MCF 10A (cell line): ENCODE data around the gene RIPK3. TPM values are rescaled to one million over a fixed set of nuclear protein-coding genes. Genes with fewer than 3 reads are reported as not detected.

Source experiments
- BruUV-seq: library from RNA; stranded (reverse); fragments of 400-500 nt; replicated peaks from 2 replicates; lab custom pipeline; 2021; lab: Mats Ljungman, UMichigan
- CTCF ChIA-PET: fragments of 300-600 bp; sonication (Branson Sonifier 250); formaldehyde crosslinking; extraction: SDS; loops from one replicate; lab custom pipeline; 2021; ENCODE audit warnings: antibody characterized with exemption, inconsistent platforms; lab: Yijun Ruan, JAX
- POLR2A ChIA-PET: fragments of 300-600, 350-650 bp; sonication (Branson Sonifier 250); formaldehyde crosslinking; extraction: SDS; loops from one replicate; lab custom pipeline; 2020; ENCODE audit warnings: antibody characterized with exemption, inconsistent platforms; lab: Yijun Ruan, JAX
- DNase-seq: peaks from one replicate; pipeline ENCODE4 v3.0.0-alpha.2; 2018; ENCODE audit not compliant: unreplicated experiment
- H3K27ac Mint-ChIP-seq: one replicate; pipeline ENCODE4 v1.8.0; 2022; ENCODE audit warnings: mild to moderate bottlenecking, low read depth, mixed read lengths; ENCODE audit not compliant: unreplicated experiment
- H3K27me3 Mint-ChIP-seq: one replicate; pipeline ENCODE4 v1.8.0; 2022; ENCODE audit warnings: mixed read lengths; ENCODE audit not compliant: insufficient read depth, unreplicated experiment
- H3K36me3 Mint-ChIP-seq: one replicate; pipeline ENCODE4 v1.8.0; 2022; ENCODE audit warnings: mild to moderate bottlenecking, moderate library complexity, mixed read lengths; ENCODE audit not compliant: insufficient read depth, unreplicated experiment
- H3K4me1 Mint-ChIP-seq: one replicate; pipeline ENCODE4 v1.8.0; 2022; ENCODE audit warnings: mixed read lengths; ENCODE audit not compliant: insufficient read depth, unreplicated experiment
- H3K4me3 Mint-ChIP-seq: one replicate; pipeline ENCODE4 v1.8.0; 2022; ENCODE audit warnings: mild to moderate bottlenecking, moderate library complexity, mixed read lengths; ENCODE audit not compliant: unreplicated experiment
- H3K9me3 Mint-ChIP-seq: one replicate; pipeline ENCODE4 v1.8.0; 2022; ENCODE audit warnings: mixed read lengths; ENCODE audit not compliant: unreplicated experiment
- intact Hi-C: fragments of 100-400 bp; cut with micrococcal nuclease; formaldehyde crosslinking; loops from 2 replicates; pipeline ENCODE4 v1.14.1; 2022
- total RNA-seq: library from RNA; stranded (reverse); gene quantifications from 2 replicates; pipeline ENCODE4 v1.2.3, GENCODE V29; 2022
- TF ChIP-seq, protein P1 (sequence below): fragments of 200-600 bp; IDR thresholded peaks from one replicate; pipeline ENCODE4 v1.8.0; 2022; ENCODE audit warnings: antibody characterized with exemption, mild to moderate bottlenecking; ENCODE audit not compliant: unreplicated experiment

RIPK3 gene
- total RNA-seq, 1 experiment from 2014 or later = not detected

DNA sequence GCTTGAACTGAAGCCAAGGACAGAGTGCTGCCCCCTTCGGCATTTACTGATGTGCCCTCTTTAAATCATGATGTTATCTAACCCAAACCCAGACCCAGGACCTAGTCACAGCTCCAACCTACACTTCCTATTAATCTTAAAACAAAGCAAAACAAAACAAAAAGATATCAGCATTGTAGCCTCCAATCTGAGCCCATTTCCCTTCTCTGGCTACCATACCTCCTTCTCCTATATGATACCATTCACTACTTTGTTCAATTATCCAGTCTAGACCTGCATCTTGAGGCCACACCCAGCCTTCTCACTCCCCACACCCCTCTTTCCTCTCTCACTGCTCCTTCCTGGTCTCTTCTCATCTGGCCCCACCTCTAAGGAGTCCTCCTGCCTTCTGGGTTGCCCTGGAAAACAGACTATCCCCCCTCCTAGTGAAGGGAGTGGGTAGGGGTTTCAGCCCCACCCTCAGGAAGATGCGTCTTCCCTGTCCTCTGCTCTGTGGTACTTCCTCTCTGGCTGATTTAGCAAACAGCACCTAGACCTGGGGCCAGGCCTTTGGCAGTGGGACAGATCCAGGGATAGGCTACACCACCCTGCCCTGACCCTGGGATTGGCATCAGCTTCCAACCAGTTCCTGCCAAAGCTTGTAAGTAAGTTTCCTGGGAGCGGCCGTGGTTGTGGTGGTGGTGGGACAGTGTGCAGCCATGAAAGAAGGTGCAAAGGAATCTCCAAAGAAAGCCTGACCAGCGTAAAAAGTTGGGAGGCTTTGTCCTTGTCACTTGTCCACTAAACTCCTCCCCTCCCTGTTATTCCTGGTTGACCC is 25.2 kb downstream of the RIPK3 start:
- H3K36me3 Mint-ChIP-seq = peaks cover 16% of the 10 kb centered on the region
- no peaks in the 10 kb centered on the region for H3K9me3 Mint-ChIP-seq
- ChIA-PET POLR2A (interaction anchor here (1.4 kb wide), 1 partner anchor 16 kb away, joined by 3 read pairs; no protein-coding TSS in a partner anchor), CTCF (interaction anchor here (0.6 to 10.0 kb wide), 7 partner anchors 8 to 1704 kb away, joined by 3 to 145 read pairs (median 5); partner anchors contain the start of genes CBLN3, DHRS1, KHNYN and NOP9)
- peaks cover 29% of the 10 kb centered on the region for H3K4me1 Mint-ChIP-seq
- BruUV-seq = no TSS peak
- peaks cover 12% of the 10 kb centered on the region for H3K27me3 Mint-ChIP-seq
- no peak overlapping the region for H3K4me3 Mint-ChIP-seq
- TF ChIP-seq, protein P1, sequence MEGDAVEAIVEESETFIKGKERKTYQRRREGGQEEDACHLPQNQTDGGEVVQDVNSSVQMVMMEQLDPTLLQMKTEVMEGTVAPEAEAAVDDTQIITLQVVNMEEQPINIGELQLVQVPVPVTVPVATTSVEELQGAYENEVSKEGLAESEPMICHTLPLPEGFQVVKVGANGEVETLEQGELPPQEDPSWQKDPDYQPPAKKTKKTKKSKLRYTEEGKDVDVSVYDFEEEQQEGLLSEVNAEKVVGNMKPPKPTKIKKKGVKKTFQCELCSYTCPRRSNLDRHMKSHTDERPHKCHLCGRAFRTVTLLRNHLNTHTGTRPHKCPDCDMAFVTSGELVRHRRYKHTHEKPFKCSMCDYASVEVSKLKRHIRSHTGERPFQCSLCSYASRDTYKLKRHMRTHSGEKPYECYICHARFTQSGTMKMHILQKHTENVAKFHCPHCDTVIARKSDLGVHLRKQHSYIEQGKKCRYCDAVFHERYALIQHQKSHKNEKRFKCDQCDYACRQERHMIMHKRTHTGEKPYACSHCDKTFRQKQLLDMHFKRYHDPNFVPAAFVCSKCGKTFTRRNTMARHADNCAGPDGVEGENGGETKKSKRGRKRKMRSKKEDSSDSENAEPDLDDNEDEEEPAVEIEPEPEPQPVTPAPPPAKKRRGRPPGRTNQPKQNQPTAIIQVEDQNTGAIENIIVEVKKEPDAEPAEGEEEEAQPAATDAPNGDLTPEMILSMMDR = no peak
- intact Hi-C loops = no loop called here
- no peak overlapping the region for H3K27ac Mint-ChIP-seq
- DNase-seq = peak; percentile 65

DNA sequence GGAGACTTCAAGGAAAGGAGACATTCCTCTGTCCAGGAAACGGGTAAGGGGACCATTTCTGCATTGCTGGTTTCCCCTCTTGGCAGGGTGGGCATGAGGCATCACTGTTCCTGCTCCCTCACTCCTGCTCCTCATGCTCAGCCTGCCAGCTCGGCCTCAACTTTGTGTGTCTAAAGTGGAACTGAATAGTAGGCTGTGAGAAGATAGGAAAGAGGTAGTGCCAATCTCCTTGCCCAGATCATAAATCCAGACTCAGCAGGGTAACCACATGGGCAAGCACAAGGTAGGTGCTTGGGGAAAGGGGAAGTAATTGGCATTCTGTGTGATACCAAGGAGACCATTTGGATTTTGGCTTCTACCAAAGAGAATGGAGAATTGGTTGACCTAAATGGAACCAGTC is 25.9 kb downstream of the RIPK3 start:
- no peaks in the 10 kb centered on the region for H3K9me3 Mint-ChIP-seq
- H3K4me1 Mint-ChIP-seq = peaks cover 36% of the 10 kb centered on the region
- H3K4me3 Mint-ChIP-seq = no peak overlapping the region
- DNase-seq = no peak
- ChIA-PET CTCF (interaction anchor here (0.6 to 10.0 kb wide), 8 partner anchors 9 to 1703 kb away, joined by 3 to 145 read pairs (median 4); partner anchors contain the start of genes CBLN3, DHRS1, KHNYN and NOP9), POLR2A (interaction anchor here (0.6 to 1.4 kb wide), 2 partner anchors 15 to 100 kb away, joined by 3 read pairs; no protein-coding TSS in a partner anchor)
- no TSS peak for BruUV-seq
- no peak overlapping the region for H3K27ac Mint-ChIP-seq
- peaks cover 18% of the 10 kb centered on the region for H3K36me3 Mint-ChIP-seq
- intact Hi-C loops = no loop called here
- TF ChIP-seq, protein P1 = no peak
- H3K27me3 Mint-ChIP-seq = peaks cover 5% of the 10 kb centered on the region

DNA sequence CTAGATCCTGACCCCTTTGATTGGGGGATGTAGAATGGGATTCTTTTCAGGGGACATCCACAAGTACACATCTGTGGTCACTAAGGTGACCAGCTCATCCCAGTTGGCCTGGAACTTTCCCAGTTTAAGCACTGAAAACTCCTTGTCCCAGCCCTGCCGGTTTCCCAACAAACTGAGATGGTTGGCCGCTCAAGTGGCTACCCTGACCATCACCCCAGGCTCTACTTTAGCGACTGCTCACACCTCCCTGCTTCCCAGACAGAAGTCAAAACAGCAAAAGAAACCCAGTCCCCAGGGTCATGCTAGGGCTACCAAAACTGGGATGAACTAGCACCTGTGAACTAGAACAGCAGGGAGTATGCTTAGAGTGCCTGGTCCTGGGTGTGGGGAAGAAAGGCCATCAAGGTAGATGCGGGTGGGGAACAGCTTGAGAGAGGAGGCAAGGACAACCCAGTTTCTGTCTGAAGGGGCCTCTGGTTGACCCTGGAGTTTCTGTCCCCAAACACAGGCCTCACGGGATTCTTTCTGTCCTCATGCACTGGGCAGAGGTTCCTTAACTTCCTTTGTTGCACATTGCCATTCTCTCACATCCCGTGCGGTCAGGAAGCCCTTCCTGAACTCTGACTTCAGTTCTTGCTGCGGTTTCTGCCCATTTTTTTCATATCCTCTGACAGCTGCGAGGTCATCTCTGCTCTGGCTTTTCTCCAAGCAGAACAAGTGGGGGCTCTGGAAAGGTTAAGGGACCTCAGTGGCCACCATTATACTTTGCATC is 26.9 kb downstream of the RIPK3 start:
- ChIA-PET POLR2A (interaction anchor here (0.5 to 7.2 kb wide), 10 partner anchors 12 to 202 kb away, joined by 3 to 101 read pairs (median 3); partner anchors contain the start of genes CBLN3, DHRS1, KHNYN and NOP9), CTCF (interaction anchor here (0.9 to 10.0 kb wide), 5 partner anchors 15 to 121 kb away, joined by 4 to 145 read pairs (median 92); partner anchors contain the start of genes CBLN3, DHRS1, KHNYN and NOP9)
- TF ChIP-seq, protein P1 = no peak
- no peaks in the 10 kb centered on the region for H3K9me3 Mint-ChIP-seq
- intact Hi-C loops = no loop called here
- no peak overlapping the region for H3K4me3 Mint-ChIP-seq
- peaks cover 43% of the 10 kb centered on the region for H3K4me1 Mint-ChIP-seq
- H3K36me3 Mint-ChIP-seq = peaks cover 19% of the 10 kb centered on the region
- no TSS peak for BruUV-seq
- DNase-seq = no peak
- H3K27ac Mint-ChIP-seq = no peak overlapping the region
- H3K27me3 Mint-ChIP-seq = no peaks in the 10 kb centered on the region
